IPS DF 4.7 (cell line): ENCODE data around the gene RESP18.

ENCODE experiments used
- DNase-seq: peaks from one replicate; pipeline ENCODE4 v3.0.0-alpha.2; 2013; ENCODE audit warnings: low spot score; ENCODE audit errors: extremely low read depth

The RESP18 gene

DNA sequence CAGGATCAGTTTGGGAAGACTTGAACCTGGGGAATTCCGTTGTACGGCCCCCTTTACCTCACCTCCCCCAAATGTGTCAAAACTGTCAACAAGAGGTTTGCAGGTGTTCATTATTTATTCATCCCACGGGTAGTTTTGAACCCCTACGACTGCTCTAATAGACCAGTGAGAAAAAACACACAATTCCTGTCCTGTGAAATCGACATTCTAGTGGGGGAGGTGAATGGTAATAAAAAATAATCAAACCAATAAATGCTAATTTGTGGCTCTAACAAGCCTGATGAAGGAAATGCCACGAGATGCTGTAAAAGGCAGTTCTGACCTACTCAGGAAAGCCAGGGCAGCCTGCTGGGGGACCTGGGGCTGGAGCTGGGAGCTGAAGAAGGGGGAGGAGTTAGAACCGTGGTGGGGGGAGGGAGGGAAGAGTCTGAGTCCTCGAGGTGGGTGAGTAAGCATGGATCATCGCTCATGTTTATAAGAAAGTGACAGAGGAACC, 53.8 kb downstream of the RESP18 start:
- DNase-seq: no peak

GRCh38 chr2:219277703-219278654, 54.6 kb downstream of the RESP18 start:
- DNase-seq: no peak
